RPMI8226 (cell line): ENCODE measurements around the gene PPP1R16B.
"Not testable (repeated sequence)": the region's sequence is repeated elsewhere in the genome, so short reads cannot be mapped to it uniquely, and the experiment has no call there.

Source experiments
- DNase-seq: peaks from one replicate; pipeline ENCODE4 v3.0.0-alpha.2; 2015

The PPP1R16B gene

DNA sequence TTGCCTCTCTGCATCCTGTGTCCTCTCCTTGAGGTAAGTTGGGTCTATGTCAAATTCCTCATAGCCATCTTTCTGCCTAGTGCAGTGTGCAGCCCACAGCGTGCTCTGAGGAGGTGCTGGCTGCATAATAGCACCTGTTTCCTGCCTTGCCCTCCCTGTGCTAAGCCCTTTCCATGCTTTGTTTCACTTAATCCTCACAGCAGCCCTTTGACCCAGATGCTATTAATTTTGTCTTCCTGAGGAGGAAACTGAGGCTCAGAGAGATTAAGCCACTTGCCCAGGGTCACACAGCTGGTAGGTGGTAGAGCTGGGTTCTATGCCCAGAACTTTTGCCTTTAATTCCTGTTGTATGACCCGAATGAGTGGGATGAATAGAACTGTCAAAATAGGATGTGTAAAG lies 134.2 kb downstream of the PPP1R16B start:
- no peak for DNase-seq

DNA sequence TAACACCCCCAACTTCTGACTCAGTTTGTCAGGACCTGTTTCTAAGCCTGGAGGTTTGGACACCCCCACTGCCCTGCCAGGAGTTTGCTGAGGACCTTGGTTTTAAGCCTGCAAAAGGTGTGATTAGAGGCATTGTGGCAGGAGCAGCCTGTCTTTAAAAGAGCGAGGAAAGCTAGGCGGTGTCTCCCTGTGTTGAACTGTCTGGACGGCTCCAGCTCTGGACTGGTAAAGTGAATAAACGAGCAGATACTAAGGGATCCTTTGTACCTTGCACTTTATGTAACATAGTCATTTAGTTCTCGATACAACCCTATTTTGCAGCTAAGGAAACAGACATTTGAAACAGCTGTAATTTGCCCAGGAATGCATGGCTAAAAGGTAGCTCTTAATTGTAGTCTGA lies 135.1 kb downstream of the PPP1R16B start:
- DNase-seq, result no peak

DNA sequence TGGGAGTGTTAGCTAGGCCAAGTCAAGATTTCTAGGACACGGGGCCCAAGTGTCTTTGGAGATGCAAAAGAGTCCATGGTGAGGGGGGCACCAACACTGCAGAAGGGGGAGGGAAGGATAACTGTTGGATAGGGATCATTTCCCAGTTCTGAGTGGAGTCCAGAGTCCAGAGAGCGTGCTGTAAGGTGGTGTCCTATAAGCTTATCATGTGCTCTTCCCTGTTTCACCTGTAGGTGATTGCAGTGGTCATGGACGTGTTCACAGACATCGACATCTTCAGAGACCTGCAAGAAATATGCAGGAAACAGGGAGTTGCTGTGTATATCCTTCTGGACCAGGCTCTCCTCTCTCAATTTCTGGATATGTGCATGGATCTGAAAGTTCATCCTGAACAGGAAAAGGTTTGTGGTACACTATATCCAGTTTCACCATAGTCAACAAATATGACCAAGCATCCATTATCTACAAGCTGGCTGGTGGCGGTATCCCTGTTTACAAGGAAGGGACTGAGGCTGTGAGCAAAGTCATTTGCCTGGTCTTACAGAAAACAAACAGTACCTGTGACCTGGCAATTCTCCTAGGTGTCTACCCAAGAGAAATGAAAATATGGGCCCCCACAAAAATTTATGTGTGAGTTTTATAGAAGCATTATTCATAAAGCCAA lies 136.4 kb downstream of the PPP1R16B start:
- DNase-seq, result no peak

DNA sequence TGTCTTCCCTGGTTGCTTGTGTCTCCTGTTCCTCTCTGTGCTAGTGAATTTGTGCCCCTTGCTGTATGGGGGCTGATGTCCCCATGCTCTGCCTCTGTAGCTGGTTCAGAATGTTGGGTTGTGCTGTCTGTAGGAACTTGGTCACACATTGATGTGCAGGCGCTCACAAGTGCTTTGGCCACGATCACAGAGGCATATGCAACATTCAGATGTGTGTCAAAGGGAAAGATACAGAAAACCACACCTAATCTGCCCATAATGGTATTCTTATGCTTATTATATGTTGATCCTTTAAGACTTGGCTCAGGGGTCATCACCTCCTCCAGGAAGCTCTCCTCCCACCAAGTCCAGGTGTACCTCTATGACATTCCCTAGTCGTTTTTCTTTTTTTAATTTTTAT lies 139.5 kb downstream of the PPP1R16B start:
- DNase-seq, result no peak

DNA sequence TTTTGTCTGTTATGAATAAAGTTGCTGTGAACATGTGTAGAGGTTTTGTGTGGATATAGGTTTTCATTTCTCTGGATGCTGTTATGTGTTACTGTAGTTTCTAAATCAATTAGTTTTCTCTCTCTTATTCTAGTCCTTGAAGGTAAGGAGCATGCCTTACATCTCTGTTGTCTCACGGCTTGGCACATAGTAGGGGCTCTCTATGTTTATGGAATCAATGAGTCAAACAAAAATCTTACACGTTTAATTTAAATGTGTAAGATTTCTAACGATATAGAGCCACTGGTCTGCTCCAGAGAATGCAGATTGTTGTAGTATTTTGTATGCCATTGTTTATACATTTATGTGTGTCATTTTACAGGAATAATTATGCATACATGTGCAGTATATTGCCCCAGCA lies 141.3 kb downstream of the PPP1R16B start:
- DNase-seq, result no peak

DNA sequence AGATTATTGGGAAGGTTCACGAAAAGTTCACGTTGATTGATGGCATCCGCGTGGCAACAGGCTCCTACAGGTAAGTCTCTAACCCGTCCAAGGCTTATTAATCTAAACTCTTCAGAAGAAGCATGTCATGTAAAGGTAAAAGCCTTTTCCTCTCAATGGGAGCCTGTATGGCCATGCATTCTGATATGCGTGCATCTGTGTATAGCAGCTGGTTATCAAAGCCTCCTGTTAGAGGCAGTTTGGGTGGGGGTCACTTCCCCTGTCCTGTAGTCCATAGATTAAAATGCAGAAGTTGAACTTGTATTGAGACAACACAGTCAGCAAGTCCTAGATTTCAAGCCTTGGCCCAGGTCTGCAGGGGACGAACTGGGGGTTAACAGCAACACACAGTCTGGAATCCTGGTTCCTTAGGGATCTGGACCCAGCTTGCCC lies 142.4 kb downstream of the PPP1R16B start:
- DNase-seq, result no peak

DNA sequence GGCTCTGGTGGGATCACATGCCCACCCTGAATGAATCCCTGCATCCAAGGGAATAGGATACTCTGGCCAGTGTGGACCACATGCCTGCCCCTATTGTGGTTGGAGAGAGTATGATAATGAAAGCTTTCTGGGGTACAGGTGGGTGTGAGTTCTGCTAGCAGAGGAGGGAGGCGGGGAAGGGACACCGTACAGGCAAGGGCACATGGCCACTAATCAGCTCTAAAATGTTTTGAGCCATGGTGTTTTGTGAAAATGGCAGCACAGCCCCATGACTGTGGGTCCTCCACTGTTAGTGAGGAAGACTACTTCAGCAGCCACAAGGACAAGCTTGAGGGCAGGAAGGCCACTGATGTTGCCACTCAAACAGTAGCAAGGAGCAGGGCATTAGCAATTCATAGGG lies 144.8 kb downstream of the PPP1R16B start:
- DNase-seq, result no peak

DNA sequence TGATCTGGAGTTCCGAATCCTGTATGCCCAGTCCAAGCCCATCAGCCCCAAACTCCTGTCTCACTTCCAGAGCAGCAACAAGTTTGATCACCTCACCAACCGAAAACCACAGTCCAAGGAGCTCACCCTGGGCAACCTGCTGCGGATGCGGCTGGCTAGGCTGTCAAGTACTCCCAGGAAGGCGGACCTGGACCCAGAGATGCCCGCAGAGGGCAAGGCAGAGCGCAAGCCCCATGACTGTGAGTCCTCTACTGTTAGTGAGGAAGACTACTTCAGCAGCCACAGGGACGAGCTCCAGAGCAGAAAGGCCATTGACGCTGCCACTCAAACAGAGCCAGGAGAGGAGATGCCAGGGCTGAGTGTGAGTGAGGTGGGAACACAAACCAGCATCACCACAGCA lies 146.1 kb downstream of the PPP1R16B start:
- DNase-seq, result no peak

DNA sequence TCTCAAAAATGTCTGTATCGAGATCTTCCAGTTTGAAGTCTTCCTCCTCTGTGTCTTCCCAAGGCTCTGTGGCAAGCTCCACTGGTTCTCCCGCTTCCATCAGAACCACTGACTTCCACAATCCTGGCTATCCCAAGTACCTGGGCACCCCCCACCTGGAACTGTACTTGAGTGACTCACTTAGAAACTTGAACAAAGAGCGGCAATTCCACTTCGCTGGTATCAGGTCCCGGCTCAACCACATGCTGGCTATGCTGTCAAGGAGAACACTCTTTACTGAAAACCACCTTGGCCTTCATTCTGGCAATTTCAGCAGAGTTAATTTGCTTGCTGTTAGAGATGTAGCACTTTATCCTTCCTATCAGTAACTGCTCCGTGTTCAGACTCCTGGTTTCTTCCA lies 146.7 kb downstream of the PPP1R16B start:
- no peak for DNase-seq

DNA sequence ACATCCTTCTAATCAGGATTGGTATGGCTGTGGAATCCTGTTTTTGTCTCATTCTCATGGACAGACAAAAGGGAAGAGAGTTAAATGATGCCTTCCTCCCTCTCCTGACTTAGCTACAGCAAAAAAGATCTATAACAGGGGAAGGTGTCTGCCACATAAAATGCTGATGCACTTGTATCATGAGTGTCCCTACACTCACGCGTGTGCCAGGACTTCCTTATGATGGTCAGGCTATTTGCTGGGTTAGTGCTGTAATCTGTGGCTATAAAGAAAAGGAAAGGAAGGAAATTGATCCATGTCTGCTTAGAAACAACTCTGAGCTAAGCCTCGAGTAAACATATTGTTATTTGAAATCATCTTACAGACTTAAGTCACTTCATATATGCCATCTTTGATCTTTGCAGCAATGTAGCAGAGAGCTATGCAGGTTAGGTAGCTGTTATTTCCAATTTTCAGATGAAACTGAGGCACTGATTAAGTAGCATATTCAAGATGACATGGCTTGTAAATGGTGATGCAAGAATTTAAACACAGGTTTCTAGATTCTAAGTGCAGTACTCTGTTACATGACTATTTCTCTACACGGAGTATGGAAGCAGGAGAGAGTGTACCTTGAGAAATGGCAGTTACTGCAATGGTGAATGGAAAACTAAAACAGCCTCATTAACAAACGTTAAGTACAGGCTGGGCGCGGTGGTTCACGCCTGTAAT lies 148.3 kb downstream of the PPP1R16B start:
- no peak for DNase-seq

DNA sequence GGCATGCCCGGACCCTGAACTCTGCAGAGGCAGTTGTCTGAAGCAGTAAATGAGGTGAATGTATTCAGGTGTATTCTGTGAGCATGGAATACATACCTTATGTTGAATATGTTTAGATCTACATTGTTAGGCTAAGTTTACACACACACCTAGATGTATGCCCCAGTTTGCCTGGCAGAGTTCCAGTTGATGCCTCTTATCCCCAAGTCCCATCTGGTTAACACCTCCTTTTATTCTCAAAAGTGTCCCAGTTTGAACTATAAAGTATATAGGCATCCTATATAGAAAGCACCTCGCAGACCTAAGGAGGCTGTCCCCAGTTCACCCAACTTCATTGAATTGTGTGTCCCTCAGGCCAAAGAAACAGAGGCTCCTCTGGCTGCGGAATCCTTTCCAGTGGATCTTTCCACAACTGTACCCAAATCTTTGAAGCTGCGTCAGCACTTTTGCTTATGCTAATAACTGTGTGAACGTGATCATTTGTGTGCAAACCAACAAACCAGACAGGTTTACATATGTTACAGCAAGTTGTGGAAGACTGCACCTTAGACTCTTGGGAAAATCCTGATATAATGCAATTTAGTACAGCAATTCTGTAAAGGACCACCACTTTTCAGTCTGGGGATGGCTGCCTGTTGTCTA lies 151.9 kb downstream of the PPP1R16B start:
- no peak for DNase-seq

DNA sequence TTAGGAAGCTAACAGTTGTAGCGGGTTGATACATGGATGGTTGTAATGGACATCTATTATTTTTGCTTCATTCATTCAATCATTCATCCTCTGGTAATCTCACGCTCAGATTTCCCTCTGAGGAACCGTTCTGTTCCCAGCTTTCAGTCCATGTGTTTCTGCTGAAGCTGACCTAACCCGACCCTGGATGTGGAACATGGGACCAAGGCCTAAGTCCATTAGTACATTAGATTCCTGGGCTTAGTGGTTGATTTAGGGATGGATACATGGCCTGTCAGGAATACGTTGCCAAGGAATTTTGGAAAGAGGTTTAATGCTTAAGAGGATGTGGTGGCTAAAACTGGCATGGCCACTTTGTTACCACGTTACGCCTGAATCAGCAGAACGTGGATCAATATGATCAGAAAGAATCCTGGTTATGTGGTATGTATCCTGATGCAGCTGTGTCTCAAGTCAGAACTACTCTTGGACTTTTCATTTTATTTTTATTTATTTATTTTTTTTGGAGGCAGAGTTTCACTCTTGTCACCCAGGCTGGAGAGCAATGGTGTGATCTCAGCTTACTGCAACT lies 152.5 kb downstream of the PPP1R16B start:
- DNase-seq, result no peak

DNA sequence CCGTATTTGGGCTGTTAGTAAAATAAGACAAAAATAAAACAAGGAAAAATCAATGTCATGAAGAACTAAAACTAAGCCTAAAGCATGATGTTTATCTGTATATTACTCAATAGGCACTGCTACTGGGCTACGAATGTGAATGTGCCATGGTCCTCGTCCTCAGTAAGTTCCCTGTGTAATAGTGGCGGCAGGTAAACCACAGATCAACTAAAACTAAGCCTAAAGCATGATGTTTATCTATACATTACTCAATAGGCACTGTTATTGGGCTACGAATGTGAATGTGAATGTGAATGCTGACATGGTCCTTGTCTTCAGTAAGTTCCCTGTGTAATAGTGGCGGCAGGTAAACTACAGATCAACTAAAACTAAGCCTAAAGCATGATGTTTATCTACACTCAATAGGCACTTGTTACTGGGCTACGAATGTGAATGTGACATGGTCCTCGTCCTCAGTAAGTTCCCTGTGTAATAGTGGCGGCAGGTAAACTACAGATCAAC lies 154.7 kb downstream of the PPP1R16B start:
- not testable (repeated sequence) for DNase-seq

DNA sequence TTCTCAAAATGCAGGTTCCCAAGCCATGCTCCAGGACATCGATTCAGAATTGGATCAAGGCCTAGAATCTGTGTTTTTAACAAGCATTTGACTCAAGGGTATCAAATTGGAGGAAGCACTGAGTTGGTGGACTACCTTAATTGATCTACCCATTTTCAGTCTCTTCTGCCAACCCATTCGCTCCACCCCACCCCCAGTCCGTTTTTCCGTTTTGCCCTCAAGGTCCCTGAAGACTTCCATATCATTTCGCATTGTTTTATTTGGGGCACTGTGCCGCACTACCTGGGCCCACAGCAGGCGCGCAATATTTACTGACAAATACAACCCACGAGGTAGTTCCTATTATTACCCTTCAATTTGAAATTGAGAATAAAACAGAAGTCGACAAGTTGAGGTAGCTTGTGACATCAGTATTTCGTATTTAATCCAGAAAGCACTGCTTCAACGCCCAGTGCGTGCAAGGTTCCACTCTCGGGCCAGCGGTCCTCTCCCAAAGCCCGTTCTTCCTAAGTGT lies 156.1 kb downstream of the PPP1R16B start:
- DNase-seq, result peak; percentile 21

DNA sequence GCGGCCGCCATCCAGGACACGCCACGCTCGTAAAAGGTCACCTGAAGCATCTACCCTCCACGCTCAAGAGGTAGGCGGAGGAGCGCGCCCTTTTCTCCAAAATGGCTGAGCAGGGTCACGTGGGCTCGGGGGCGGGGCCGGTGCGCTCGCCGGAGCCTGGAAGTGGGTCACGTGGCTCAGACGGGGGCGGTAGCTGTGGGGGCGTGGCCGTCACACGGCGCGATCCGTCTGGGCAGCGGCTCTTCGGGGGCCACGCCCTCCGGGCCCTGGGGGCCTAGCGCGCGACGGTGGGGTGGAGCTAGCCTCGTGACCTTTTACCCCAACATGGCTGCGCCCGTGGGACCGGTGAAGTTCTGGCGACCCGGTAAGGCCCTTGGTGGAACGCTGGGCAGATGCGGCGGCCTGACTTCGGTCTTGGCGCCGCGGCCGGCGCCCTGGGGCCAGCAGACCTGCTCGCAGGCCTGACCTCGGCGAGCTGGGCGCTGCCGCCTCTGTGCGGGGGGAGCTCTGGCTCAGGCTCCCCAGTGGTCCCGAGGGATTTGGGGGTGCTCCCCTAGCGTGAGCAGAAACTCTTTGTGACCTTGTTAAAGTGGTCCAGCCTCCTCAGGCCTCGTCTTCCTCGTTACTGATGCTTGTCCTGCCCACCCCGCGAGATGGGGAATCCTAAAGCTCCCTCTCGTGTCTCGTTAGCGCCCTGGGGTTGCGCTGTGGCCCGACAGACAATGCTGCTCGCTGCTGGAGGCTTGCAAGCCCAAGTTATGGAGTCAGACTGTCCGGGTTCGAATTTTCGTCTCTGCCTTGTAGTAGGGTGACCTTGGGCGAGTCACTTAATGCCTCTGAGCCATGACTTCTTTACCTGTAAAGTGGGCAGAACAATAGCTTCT lies 156.8 kb downstream of the PPP1R16B start, which contains the start of gene DHX35:
Gene DHX35, plus strand, starts transcription at position 301 of the 884 bp plus-strand sequence. Its CDS starts 24 bp downstream, at position 325.
- DNase-seq, result peak; percentile 99

DNA sequence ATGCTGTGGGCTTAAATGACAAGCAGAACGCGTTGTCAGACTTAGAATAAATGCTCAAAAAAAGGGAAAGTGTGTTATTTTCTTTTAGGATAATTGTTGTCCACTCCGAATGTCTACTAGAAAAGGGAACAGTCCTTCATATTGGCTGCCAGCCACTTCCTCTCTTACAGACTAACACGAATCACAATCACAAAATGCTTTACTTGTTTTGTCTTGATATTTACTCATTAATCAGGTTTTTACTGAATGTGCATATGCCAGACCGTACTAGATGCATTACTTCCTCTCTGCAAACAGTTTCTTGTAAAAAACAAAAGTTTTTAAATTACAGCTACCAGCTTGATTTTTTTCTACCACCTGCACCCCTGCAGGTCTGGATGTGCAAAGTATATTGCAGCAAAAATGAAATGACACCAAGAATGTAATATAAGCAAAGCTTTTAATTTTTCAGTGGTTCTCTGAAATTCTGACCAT lies 157.5 kb downstream of the PPP1R16B start:
- peak; percentile 23 for DNase-seq

DNA sequence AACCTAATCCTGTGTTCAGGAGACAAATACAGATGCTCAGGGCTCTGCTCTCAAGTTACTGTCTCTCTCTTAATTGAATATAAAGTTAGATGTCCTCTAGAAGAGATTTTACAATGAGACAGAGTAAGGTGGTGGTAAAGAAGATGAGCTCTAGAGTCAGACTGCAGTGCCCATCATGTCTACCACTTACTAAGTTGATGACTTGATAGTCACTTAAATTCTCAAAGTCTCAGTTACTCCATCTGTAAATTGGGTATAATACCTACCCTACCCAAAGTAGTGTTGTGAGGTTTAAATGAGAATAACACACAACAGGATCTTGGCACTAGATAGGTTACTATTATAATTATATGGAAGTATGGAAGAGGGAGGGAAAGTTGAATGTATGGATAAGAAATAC lies 158.2 kb downstream of the PPP1R16B start:
- DNase-seq, result no peak

DNA sequence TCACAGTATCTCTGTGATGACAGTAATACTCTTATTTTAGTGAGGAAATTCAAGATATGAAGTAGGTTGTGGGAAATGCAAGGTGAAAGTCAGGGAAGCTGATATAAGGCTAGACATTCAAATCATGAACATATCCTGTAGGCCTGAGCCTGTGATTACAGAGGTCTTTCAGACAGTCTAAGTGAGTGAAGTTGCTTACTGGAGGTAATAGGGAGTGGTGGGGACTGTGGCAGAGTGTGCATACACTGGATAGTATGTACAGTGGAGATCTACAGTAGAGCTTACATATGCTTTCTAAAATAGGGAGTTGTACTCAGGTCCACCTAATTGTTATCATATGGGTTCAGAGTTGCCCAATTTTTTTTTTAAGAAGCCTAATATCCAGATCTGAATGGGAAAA lies 159.8 kb downstream of the PPP1R16B start:
- DNase-seq, result no peak

DNA sequence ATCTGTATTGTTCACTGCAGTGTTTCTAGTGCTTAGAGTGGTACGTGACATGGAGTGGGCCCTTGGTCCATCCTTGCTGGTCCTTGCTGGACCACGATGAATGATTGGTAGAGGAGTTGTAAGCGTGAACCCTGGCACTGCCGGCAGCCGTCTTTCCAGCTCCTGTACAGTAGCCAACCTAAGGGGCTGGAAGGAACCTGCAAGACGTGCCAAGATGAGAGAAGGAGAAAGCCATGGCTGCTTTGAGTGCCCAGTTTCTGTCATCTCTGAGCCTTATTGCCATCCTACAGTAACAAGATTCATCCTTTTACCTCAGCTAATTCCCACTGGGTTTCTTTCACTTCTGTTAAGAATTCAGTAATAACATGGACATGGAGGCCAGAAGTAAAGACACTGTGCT lies 162.6 kb downstream of the PPP1R16B start:
- DNase-seq, result no peak

DNA sequence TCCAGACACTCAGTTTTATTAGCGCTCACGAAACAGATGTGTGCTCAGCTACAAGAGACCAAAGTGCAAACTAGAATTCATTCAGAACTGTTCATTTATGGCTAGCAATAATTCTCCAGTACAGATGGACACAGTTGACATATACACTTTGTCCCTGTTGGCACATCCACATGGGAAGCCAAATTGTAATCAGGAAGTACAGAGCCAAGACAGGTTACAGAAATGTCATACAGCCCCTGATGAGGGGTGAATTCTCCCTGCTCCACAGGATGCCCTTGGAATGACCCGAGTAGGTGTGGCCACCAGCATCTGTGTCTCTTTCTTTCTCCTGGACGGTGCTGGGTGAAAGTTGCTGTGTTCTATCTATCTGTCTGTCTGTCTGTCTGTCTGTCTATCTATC lies 164.2 kb downstream of the PPP1R16B start:
- DNase-seq, result no peak

DNA sequence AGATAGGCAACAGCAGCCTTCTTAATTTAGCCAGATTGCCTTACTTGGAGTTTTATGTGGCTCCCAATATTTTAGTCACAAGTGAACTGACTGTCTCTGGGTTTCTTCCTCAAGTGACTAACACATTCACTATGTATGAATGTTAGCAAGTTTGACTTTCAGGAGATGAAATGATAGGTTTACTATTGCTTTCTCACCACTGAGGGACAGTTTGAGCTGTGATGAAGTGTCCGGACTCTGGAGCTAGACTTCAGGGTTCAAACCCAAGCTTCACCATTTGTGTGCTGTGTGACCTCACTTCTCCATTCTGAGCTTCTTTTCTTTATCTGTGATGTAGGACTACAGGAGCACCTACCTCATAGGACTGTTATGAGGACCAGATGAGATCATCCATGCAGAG lies 164.8 kb downstream of the PPP1R16B start:
- no peak for DNase-seq
